Activated CD4-positive, alpha-beta T cell treated with anti-CD3 and anti-CD28 coated beads for 24 hours (primary cell): Measurements from ENCODE around the gene GAS2L1.

Experiments used
- DNase-seq, 2 donors: peaks; one replicate each; pipeline ENCODE4 v3.0.0-alpha.2; 2020; ENCODE audit warnings: low read depth in 2 of 2

Gene GAS2L1

GRCh38 chr22:29306175-29306834, at the start of gene GAS2L1:
TSS of gene GAS2L1 (plus strand) at chr22:29306650. CDS start at chr22:29308106, 1,456 bp downstream.
- no peak for DNase-seq

DNA sequence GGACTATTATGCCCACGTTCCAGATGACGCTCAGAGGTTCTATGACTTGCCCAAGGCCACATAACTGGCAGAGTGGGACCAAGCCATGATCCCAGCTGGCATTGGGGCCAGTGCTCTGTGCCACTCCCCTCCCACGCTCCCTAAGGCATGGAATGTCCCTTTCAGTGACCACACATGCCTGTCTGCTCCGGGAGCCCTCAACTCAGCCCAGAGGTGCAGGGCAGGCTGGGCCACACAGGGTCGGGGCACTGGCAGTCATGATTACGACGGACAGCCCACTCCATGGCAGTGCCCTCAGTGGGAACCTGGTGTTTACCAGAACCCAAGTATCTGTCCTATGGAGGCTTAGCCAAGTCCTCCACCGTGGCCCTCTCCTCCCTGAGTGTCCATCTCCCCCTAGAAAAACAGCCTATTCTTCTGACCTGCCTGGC, 48.7 kb upstream of the GAS2L1 start:
- no peak for DNase-seq

DNA sequence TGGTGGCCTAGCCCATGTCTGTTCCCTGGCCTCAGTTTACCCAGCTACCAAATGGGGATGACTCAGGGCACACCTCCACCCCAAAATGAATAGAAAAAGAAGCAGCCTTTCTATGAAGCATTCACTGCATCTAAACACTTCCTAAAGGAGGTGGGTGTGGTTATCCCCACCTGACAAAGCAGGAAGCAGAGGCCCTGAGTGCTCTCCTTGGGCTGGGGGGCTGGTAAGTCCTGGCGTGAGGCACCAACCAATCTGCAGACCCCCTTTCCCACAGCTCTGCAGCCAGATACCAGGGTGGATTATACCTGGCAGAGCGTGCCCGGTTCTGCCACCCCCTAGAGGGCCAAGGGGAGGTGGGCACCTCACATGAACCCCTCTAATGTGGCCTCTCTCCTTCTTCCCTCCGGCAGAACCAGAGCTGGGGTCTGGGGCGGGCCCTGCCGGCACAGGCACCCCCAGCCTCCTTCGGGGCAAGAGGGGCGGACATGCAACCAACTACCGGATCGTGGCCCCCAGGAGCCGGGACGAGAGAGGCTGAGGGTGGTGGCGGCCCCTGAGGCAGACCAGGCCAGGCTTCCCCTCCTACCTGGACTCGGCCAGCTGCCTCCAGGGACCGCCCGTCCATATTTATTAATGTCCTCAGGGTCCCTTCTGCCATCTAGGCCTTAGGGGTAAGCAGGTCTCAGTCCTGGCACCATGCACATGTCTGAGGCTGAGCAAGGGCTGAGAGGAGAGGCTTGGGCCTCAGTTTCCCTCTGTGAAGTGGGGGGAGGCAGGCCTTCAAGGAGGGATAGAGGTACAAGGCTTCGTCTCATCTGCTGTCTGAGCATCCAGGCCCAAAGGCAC, 47.8 kb upstream of the GAS2L1 start:
- no peak for DNase-seq

- DNase-seq: no peak
These were observed 47.1 kb upstream of the GAS2L1 start for GRCh38 chr22:29259253-29259899.

DNA sequence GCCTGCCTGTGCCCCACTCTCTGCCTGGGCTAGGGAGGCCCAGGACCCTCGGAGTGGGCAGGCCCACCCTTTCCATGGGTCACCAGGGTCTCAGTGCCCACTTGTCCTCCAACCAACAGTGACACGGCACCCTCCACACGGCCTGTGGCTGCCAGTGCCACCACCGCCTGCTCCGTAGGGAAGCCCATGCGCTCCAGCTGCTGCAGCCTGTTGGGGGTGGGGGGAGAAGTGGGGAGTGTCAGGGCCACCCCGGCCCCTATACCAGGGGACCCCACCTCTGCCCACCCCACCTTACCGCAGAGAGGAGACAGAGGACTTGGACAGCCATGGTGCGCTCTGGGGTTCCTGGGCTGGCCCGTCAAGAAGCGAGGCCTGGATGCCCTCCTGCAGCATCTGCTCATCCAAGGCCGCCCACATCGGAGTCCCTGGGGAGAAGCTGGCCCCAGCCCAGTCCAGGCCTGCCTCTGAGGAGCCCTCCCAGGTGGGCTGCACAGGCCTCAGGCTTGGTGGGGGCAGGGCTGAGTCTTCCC, 46.4 kb upstream of the GAS2L1 start:
- no peak for DNase-seq

- DNase-seq: no peak
These were observed 45.7 kb upstream of the GAS2L1 start for GRCh38 chr22:29260601-29261315.

DNA sequence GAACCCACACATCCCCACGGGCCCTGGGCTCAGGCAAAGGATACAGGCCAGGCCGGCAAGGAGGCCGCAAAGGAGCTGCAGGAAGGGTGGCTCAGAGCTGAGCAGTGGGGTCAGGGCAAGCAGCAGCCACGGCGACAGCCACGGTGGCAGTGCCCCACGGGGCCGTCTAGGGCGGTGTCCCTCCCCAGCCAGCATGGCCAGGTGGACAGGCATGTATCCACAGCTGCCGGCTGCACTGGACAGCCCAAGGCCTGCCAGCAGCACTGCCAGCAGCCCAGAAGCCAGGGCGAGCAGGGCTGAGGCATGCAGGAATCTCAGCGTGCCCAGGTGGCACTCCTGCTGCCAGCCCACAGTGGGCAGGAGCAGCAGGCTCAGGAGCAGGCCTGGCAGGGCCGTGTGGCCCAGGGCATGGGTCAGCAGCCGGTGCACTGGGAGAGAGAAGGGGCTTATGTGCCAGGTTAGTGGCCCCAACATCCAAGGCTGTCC, 42.6 kb upstream of the GAS2L1 start:
- DNase-seq: no peak

GRCh38 chr22:29265305-29265704, 41.1 kb upstream of the GAS2L1 start:
- no peak for DNase-seq

GRCh38 chr22:29265929-29266328, 40.5 kb upstream of the GAS2L1 start:
- DNase-seq: no peak

GRCh38 chr22:29266564-29267461, 39.6 kb upstream of the GAS2L1 start:
- DNase-seq: no peak

DNA sequence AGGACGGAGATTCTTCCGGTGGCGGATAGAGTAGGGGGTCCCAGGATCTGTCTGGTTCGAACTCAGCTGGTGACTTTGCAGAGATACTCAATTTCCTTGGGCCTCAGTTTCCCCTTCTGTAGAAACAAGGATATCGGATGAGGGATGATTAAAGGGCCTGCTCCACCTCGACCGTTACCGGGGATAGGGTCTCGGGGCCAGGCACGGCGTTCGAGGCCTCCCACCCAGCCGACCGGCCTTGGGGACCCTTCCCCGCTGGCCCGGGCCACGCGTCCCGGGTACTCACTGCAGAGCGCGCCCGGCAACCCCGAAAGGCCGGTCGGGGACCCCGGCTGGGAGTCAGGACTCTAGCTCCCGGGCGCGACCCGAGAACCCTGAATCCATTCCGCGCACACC, 39.0 kb upstream of the GAS2L1 start:
- no peak for DNase-seq

- peak; percentile 93 to 95 for DNase-seq
These were observed 38.5 kb upstream of the GAS2L1 start, which contains the start of the genes EWSR1 and RHBDD3 for GRCh38 chr22:29267858-29268510. TSS of gene EWSR1 (plus strand) at chr22:29268268. CDS start at chr22:29268337, 69 bp downstream. TSS of gene RHBDD3 (minus strand) at chr22:29267981. CDS start at chr22:29265626, 2,355 bp downstream.

- peak in 1 of 2 donors; percentile 12 for DNase-seq
These were observed 37.8 kb upstream of the GAS2L1 start for GRCh38 chr22:29268511-29269229.

- DNase-seq: no peak
These were observed 37.2 kb upstream of the GAS2L1 start for GRCh38 chr22:29269230-29269604.

DNA sequence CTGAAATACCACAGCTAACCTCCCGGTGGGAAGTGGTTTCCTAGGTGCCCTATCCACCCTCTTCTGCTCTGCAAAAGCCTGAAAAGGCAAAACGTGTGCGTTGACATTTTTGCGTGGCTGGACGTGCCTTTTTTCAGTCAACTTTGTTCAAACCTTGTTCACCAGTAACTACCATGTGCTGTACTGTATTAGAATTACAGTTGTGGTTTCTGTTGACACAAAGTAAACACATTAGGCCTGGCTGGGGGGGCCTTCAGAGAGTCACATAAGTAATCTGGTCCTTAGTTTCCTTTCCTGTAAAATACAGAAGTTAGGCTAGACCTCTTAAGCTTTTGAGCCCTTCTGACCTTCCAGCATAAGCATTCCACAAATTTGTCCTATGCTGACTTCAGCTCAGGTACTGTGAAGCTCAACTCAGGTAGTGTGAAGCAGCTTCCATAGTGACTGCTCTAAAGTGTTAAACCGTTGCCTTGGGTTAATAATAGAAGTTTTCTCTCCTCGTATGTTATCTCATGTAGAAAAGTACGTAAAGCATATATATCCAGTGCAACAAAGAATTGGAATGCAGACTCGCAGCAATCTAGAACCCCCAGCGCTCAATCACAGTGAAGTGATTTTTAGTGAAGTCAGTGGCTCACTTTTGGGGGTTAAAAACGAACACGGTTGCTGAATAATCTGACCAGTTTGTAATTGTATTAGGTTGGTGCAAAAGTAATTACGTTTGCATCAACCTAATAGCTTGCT, 36.5 kb upstream of the GAS2L1 start:
- no peak for DNase-seq

- no peak for DNase-seq
These were observed 35.8 kb upstream of the GAS2L1 start for GRCh38 chr22:29270475-29271271.

- DNase-seq: no peak
These were observed 33.8 kb upstream of the GAS2L1 start for GRCh38 chr22:29272624-29273023.

- DNase-seq: no peak
These were observed 31.3 kb upstream of the GAS2L1 start for GRCh38 chr22:29275167-29275566.
